WTC11 (cell line): ENCODE data around the gene CLMP. TPM values are rescaled to one million over a fixed set of nuclear protein-coding genes. Genes with fewer than 3 reads are reported as not detected.

Source experiments
- ATAC-seq: fragments of 200-7000 bp; cut with Tn5 transposase; 2 replicates; pipeline ENCODE4 v1.10.0; 2021; ENCODE audit warnings: mild to moderate bottlenecking, moderate library complexity
- CTCF ChIA-PET: fragments of 300-600 bp; sonication (Branson Sonifier 250); formaldehyde crosslinking; loops from one replicate; lab custom pipeline; 2021; ENCODE audit warnings: antibody characterized with exemption; lab: Charles Lee
- POLR2A ChIA-PET: fragments of 350-600 bp; sonication (Branson Sonifier 250); formaldehyde crosslinking; loops from one replicate; lab custom pipeline; 2021; ENCODE audit warnings: antibody characterized with exemption; lab: Charles Lee
- DNase-seq: peaks from one replicate; pipeline ENCODE4 v3.0.0; 2021; ENCODE audit warnings: low spot score
- H3K27ac Mint-ChIP-seq: 2 replicates; pipeline ENCODE4 v1.8.0; 2021; ENCODE audit warnings: mixed read lengths
- H3K27me3 Mint-ChIP-seq: 2 replicates; pipeline ENCODE4 v1.8.0; 2021; ENCODE audit warnings: low read depth, mild to moderate bottlenecking, moderate library complexity, mixed read lengths
- H3K36me3 Mint-ChIP-seq: 2 replicates; pipeline ENCODE4 v1.8.0; 2021; ENCODE audit warnings: mixed read lengths
- H3K4me1 Mint-ChIP-seq: 2 replicates; pipeline ENCODE4 v1.8.0; 2022; ENCODE audit warnings: mixed read lengths
- H3K4me3 Mint-ChIP-seq: 2 replicates; pipeline ENCODE4 v1.8.0; 2021; ENCODE audit warnings: mild to moderate bottlenecking, moderate library complexity, mixed read lengths
- H3K9me3 Mint-ChIP-seq: 2 replicates; pipeline ENCODE4 v1.8.0; 2021; ENCODE audit warnings: mixed read lengths
- GRHL2 ChIP-seq: fragments of 250-450 bp; sonication (Bioruptor Pico); IDR thresholded peaks from 2 replicates; pipeline ENCODE4 v1.8.0; 2022; ENCODE audit warnings: mild to moderate bottlenecking, moderate library complexity; ENCODE audit not compliant: insufficient replicate concordance, severe bottlenecking
- NR1H2 ChIP-seq: sonication (generic); formaldehyde crosslinking; IDR thresholded peaks from 2 replicates; pipeline ENCODE4 v1.9.0; 2021; ENCODE audit warnings: mild to moderate bottlenecking, moderate library complexity, missing genetic modification reagents
- SP1 ChIP-seq: sonication (generic); formaldehyde crosslinking; conservative IDR thresholded peaks from 2 replicates; pipeline ENCODE4 v1.8.1; 2022; ENCODE audit warnings: missing genetic modification reagents
- TCF7 ChIP-seq: sonication (generic); formaldehyde crosslinking; IDR thresholded peaks from 2 replicates; pipeline ENCODE4 v1.8.0; 2022; ENCODE audit warnings: mild to moderate bottlenecking, low read depth, missing genetic modification reagents, moderate library complexity
- ZNF396 ChIP-seq: fragments of 250-450 bp; sonication (Bioruptor Pico); IDR thresholded peaks from 2 replicates; pipeline ENCODE4 v1.8.0; 2021; ENCODE audit warnings: mild to moderate bottlenecking, moderate library complexity, borderline replicate concordance
- ZNF416 ChIP-seq: fragments of 250-450 bp; sonication (Bioruptor Pico); IDR thresholded peaks from 2 replicates; pipeline ENCODE4 v1.9.0; 2021; ENCODE audit warnings: mild to moderate bottlenecking, inconsistent platforms
- total RNA-seq: library from RNA; stranded (reverse); gene quantifications from 3 replicates; pipeline ENCODE4 v1.2.3, GENCODE V29; 2021
- TF ChIP-seq, protein P1 (sequence below): sonication (generic); formaldehyde crosslinking; IDR thresholded peaks from 2 replicates; pipeline ENCODE4 v1.8.1; 2022; ENCODE audit warnings: missing genetic modification reagents, borderline replicate concordance
- TF ChIP-seq, protein P2 (sequence below): sonication (generic); formaldehyde crosslinking; IDR thresholded peaks from 2 replicates; pipeline ENCODE4 v1.8.1; 2022; ENCODE audit warnings: mild to moderate bottlenecking, moderate library complexity, missing genetic modification reagents
- TF ChIP-seq, protein P3 (sequence below): sonication (generic); formaldehyde crosslinking; IDR thresholded peaks from 2 replicates; pipeline ENCODE4 v1.8.1; 2023; ENCODE audit warnings: mild to moderate bottlenecking, missing genetic modification reagents
- TF ChIP-seq, protein P4 (sequence below): fragments of 250-450 bp; sonication (Bioruptor Pico); IDR thresholded peaks from 2 replicates; pipeline ENCODE4 v1.9.0; 2021; ENCODE audit warnings: mild to moderate bottlenecking
- TF ChIP-seq, protein P5 (sequence below): sonication (generic); formaldehyde crosslinking; conservative IDR thresholded peaks from 2 replicates; pipeline ENCODE4 v1.8.1; 2023; ENCODE audit warnings: mild to moderate bottlenecking, low read depth, missing genetic modification reagents, moderate library complexity
- TF ChIP-seq, protein P6 (sequence below): sonication (generic); formaldehyde crosslinking; IDR thresholded peaks from 2 replicates; pipeline ENCODE4 v1.8.1; 2022; ENCODE audit warnings: low read depth, missing genetic modification reagents, borderline replicate concordance
- TF ChIP-seq, protein P7 (sequence below): sonication (generic); formaldehyde crosslinking; IDR thresholded peaks from 2 replicates; pipeline ENCODE4 v1.8.0; 2023; ENCODE audit warnings: missing genetic modification reagents
- TF ChIP-seq, protein P8 (sequence below): fragments of 250-450 bp; sonication (Bioruptor Pico); IDR thresholded peaks from 2 replicates; pipeline ENCODE4 v2.1.2; 2022; ENCODE audit warnings: mild to moderate bottlenecking, moderate library complexity

The CLMP gene
- total RNA-seq, 1 experiment from 2014 or later: 20.0 TPM

DNA sequence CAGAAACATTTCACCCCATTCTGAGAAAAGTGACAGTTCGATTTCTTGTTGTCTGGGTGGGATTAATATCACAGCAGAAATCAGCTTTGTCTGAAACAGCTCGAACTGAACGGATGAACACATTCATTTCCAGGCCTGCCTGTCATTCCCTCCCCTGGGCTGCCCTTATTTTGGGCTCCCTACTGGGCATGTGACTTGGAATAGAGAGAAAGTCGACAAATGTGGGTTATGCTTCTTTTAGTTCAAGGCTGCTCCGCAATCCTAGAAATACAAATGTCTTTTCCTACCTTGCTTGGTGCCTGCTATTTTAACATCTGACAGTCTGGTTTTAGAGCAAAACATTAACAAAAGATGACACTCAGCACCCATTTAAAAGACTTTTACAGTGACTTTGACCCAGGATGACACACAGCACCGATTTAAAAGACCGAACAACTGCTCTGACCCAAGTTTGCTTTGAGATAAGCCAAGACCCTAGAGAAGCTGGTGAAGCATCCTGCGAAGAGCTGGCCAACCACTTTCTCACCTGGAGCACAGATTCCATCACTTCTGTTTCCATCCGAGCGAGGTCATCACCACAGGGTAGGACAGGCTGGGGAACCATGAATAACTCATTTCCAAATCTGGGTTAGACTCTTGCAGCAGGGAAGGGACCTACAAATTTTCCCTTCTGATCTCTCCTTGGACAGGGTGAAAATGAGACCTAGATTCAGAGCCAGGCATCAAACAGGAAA lies 13.1 kb downstream of the CLMP start:
- no peak for ATAC-seq
- peaks cover 9% of the 10 kb centered on the region for H3K9me3 Mint-ChIP-seq
- H3K4me3 Mint-ChIP-seq: no peak overlapping the region
- TF ChIP-seq TCF7 (CRISPR knock-in tag) (no peak), NR1H2 (CRISPR knock-in tag) (no peak)
- TF ChIP-seq, protein P1, sequence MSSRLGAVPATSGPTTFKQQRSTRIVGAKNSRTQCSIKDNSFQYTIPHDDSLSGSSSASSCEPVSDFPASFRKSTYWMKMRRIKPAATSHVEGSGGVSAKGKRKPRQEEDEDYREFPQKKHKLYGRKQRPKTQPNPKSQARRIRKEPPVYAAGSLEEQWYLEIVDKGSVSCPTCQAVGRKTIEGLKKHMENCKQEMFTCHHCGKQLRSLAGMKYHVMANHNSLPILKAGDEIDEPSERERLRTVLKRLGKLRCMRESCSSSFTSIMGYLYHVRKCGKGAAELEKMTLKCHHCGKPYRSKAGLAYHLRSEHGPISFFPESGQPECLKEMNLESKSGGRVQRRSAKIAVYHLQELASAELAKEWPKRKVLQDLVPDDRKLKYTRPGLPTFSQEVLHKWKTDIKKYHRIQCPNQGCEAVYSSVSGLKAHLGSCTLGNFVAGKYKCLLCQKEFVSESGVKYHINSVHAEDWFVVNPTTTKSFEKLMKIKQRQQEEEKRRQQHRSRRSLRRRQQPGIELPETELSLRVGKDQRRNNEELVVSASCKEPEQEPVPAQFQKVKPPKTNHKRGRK: no peak
- CTCF ChIA-PET: interaction anchor here (3.2 kb wide), 1 partner anchor 79 kb away, joined by 15 read pairs; no protein-coding TSS in a partner anchor
- no peak for DNase-seq
- H3K27me3 Mint-ChIP-seq: no peaks in the 10 kb centered on the region
- POLR2A ChIA-PET: no interaction called here
- H3K4me1 Mint-ChIP-seq: peaks cover 60% of the 10 kb centered on the region
- no peak overlapping the region for H3K27ac Mint-ChIP-seq
- peaks cover 14% of the 10 kb centered on the region for H3K36me3 Mint-ChIP-seq

DNA sequence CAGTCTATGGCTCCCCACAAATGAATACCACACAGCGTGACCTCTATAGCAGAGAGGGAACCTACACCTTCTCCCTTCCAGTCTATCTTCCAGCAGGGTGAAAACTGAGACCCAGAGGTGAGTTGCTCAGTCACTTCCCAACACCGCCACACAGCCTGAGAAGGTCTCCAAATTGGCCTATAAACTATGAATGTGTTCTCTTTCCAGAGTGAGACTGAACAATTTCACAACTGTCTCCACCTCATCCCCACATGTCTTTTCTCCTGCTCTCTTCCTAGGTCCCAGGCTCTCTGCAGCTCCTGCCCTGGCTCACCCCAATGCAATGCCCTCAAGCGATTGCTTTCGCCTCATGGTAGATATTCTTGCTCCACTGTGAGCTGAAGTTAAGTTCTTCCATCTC lies 14.0 kb downstream of the CLMP start:
- ATAC-seq (no peak), DNase-seq (no peak)
- Mint-ChIP-seq H3K9me3 (peaks cover 9% of the 10 kb centered on the region), H3K27me3 (no peaks in the 10 kb centered on the region), H3K4me1 (peaks cover 65% of the 10 kb centered on the region), H3K4me3 (no peak overlapping the region), H3K27ac (no peak overlapping the region), H3K36me3 (peaks cover 14% of the 10 kb centered on the region)
- CTCF ChIA-PET: interaction anchor here (1.0 to 3.2 kb wide), 3 partner anchors 15 to 80 kb away, joined by 3 to 15 read pairs (median 4); no protein-coding TSS in a partner anchor
- TF ChIP-seq, protein P2, sequence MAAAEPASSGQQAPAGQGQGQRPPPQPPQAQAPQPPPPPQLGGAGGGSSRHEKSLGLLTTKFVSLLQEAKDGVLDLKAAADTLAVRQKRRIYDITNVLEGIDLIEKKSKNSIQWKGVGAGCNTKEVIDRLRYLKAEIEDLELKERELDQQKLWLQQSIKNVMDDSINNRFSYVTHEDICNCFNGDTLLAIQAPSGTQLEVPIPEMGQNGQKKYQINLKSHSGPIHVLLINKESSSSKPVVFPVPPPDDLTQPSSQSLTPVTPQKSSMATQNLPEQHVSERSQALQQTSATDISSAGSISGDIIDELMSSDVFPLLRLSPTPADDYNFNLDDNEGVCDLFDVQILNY (CRISPR knock-in tag): no peak
- TF ChIP-seq, protein P3, sequence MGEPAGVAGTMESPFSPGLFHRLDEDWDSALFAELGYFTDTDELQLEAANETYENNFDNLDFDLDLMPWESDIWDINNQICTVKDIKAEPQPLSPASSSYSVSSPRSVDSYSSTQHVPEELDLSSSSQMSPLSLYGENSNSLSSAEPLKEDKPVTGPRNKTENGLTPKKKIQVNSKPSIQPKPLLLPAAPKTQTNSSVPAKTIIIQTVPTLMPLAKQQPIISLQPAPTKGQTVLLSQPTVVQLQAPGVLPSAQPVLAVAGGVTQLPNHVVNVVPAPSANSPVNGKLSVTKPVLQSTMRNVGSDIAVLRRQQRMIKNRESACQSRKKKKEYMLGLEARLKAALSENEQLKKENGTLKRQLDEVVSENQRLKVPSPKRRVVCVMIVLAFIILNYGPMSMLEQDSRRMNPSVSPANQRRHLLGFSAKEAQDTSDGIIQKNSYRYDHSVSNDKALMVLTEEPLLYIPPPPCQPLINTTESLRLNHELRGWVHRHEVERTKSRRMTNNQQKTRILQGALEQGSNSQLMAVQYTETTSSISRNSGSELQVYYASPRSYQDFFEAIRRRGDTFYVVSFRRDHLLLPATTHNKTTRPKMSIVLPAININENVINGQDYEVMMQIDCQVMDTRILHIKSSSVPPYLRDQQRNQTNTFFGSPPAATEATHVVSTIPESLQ (CRISPR knock-in tag): no peak
- TF ChIP-seq, protein P4, sequence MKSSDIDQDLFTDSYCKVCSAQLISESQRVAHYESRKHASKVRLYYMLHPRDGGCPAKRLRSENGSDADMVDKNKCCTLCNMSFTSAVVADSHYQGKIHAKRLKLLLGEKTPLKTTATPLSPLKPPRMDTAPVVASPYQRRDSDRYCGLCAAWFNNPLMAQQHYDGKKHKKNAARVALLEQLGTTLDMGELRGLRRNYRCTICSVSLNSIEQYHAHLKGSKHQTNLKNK (CRISPR knock-in tag): no peak
- no peak for TF ChIP-seq SP1 (CRISPR knock-in tag)
- TF ChIP-seq GRHL2: no peak
- TF ChIP-seq ZNF396 (CRISPR knock-in tag): no peak
- no peak for TF ChIP-seq ZNF416
- TF ChIP-seq, protein P5, sequence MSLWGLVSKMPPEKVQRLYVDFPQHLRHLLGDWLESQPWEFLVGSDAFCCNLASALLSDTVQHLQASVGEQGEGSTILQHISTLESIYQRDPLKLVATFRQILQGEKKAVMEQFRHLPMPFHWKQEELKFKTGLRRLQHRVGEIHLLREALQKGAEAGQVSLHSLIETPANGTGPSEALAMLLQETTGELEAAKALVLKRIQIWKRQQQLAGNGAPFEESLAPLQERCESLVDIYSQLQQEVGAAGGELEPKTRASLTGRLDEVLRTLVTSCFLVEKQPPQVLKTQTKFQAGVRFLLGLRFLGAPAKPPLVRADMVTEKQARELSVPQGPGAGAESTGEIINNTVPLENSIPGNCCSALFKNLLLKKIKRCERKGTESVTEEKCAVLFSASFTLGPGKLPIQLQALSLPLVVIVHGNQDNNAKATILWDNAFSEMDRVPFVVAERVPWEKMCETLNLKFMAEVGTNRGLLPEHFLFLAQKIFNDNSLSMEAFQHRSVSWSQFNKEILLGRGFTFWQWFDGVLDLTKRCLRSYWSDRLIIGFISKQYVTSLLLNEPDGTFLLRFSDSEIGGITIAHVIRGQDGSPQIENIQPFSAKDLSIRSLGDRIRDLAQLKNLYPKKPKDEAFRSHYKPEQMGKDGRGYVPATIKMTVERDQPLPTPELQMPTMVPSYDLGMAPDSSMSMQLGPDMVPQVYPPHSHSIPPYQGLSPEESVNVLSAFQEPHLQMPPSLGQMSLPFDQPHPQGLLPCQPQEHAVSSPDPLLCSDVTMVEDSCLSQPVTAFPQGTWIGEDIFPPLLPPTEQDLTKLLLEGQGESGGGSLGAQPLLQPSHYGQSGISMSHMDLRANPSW (CRISPR knock-in tag): no peak
- TF ChIP-seq, protein P6, sequence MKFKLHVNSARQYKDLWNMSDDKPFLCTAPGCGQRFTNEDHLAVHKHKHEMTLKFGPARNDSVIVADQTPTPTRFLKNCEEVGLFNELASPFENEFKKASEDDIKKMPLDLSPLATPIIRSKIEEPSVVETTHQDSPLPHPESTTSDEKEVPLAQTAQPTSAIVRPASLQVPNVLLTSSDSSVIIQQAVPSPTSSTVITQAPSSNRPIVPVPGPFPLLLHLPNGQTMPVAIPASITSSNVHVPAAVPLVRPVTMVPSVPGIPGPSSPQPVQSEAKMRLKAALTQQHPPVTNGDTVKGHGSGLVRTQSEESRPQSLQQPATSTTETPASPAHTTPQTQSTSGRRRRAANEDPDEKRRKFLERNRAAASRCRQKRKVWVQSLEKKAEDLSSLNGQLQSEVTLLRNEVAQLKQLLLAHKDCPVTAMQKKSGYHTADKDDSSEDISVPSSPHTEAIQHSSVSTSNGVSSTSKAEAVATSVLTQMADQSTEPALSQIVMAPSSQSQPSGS (CRISPR knock-in tag): no peak
- TF ChIP-seq, protein P7, sequence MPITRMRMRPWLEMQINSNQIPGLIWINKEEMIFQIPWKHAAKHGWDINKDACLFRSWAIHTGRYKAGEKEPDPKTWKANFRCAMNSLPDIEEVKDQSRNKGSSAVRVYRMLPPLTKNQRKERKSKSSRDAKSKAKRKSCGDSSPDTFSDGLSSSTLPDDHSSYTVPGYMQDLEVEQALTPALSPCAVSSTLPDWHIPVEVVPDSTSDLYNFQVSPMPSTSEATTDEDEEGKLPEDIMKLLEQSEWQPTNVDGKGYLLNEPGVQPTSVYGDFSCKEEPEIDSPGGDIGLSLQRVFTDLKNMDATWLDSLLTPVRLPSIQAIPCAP (CRISPR knock-in tag): no peak
- TF ChIP-seq, protein P8, sequence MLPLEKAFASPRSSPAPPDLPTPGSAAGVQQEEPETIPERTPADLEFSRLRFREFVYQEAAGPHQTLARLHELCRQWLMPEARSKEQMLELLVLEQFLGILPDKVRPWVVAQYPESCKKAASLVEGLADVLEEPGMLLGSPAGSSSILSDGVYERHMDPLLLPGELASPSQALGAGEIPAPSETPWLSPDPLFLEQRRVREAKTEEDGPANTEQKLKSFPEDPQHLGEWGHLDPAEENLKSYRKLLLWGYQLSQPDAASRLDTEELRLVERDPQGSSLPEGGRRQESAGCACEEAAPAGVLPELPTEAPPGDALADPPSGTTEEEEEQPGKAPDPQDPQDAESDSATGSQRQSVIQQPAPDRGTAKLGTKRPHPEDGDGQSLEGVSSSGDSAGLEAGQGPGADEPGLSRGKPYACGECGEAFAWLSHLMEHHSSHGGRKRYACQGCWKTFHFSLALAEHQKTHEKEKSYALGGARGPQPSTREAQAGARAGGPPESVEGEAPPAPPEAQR (CRISPR knock-in tag): no peak
- POLR2A ChIA-PET: no interaction called here
